ENCODE data around the gene LMNTD2. TPM values are rescaled to one million over a fixed set of nuclear protein-coding genes. Genes with fewer than 3 reads are reported as not detected.

Gene LMNTD2
- total and polyA plus RNA-seq, 2 of the 13 experiments (the other 11 are each of a cell fraction or from before 2014, with no cell fraction given), result 1.1 to 3.1 TPM

DNA sequence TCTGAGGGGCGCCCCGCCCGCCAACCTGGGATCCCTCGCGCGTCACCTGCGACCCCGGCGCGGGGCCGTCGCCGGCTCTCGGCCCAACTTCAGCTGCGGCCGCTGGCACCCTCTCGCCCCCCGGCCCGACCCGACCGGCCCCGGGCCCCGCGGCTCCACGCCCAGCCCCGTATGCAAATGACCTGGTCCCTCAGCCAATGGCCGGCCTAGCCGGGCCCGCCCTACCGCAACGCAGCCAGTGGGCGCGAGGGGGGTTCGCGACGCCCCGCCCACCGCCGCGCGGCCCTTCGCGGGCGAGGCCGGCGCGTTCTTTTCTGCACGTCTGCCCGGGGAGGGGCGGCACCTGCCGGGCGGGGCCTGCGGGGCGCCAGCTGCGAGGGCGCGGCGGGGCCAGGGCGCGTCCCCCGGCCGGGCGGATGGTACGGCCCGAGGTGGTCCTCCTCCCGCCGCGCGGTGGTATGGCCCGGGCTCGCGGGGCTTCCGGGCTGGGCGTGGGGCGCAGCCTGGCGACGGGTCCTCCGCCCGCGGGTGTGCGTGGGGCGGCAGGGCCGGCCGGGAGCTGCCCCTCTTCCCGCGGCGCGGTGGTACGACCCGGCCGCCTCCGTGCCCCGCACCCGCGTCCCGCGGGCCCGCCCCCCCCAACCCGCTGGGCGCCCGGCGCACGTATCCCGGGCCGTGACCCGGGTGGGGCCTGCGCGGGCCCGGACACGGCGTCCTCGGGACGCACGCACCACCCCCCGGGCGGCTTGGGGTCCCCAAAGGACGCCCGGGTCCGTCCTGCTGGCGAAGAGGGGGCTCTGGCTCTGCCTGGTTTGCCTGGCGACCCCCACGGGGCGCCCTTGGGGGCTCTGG, 8.0 kb upstream of the LMNTD2 start (continued):
- no peak for TF ChIP-seq GRHL1 (CRISPR knock-in tag; conservative IDR thresholded peaks at IDR 0.05)
- TF ChIP-seq ZC3H4 (CRISPR knock-in tag; IDR thresholded peaks at IDR 0.05; ENCODE audit: borderline replicate concordance), result no peak
- no peak; the same call in 1 of the 2 replicates for TF ChIP-seq BCL3 (CRISPR knock-in tag; IDR thresholded peaks at IDR 0.05)
- TF ChIP-seq ZNF770 (CRISPR knock-in tag; IDR thresholded peaks at IDR 0.05), result 0 out of 2 replicates have a peak, but pooled peaks have one; percentile 4
- TF ChIP-seq, protein P1, sequence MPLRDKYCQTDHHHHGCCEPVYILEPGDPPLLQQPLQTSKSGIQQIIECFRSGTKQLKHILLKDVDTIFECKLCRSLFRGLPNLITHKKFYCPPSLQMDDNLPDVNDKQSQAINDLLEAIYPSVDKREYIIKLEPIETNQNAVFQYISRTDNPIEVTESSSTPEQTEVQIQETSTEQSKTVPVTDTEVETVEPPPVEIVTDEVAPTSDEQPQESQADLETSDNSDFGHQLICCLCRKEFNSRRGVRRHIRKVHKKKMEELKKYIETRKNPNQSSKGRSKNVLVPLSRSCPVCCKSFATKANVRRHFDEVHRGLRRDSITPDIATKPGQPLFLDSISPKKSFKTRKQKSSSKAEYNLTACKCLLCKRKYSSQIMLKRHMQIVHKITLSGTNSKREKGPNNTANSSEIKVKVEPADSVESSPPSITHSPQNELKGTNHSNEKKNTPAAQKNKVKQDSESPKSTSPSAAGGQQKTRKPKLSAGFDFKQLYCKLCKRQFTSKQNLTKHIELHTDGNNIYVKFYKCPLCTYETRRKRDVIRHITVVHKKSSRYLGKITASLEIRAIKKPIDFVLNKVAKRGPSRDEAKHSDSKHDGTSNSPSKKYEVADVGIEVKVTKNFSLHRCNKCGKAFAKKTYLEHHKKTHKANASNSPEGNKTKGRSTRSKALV (CRISPR knock-in tag; IDR thresholded peaks at IDR 0.05), result no peak
- no peak for TF ChIP-seq ZNF766 (CRISPR knock-in tag; IDR thresholded peaks at IDR 0.05; ENCODE audit: borderline replicate concordance)
- no peak for TF ChIP-seq JARID2 (CRISPR knock-in tag; IDR thresholded peaks at IDR 0.05; ENCODE audit: insufficient replicate concordance)
- no peak for TF ChIP-seq PLSCR1 (CRISPR knock-in tag; IDR thresholded peaks at IDR 0.05; ENCODE audit: borderline replicate concordance)
- TF ChIP-seq, protein P2, sequence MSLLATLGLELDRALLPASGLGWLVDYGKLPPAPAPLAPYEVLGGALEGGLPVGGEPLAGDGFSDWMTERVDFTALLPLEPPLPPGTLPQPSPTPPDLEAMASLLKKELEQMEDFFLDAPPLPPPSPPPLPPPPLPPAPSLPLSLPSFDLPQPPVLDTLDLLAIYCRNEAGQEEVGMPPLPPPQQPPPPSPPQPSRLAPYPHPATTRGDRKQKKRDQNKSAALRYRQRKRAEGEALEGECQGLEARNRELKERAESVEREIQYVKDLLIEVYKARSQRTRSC (CRISPR knock-in tag; IDR thresholded peaks at IDR 0.05; ENCODE audit: low read depth), result no peak
- TF ChIP-seq ZFP62 (CRISPR knock-in tag; IDR thresholded peaks at IDR 0.05), result no peak
- TF ChIP-seq ZNF883 (CRISPR knock-in tag; IDR thresholded peaks at IDR 0.05; ENCODE audit: not compliant biosample characterization), result no peak
- TF ChIP-seq, protein P3, sequence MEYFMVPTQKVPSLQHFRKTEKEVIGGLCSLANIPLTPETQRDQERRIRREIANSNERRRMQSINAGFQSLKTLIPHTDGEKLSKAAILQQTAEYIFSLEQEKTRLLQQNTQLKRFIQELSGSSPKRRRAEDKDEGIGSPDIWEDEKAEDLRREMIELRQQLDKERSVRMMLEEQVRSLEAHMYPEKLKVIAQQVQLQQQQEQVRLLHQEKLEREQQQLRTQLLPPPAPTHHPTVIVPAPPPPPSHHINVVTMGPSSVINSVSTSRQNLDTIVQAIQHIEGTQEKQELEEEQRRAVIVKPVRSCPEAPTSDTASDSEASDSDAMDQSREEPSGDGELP (IDR thresholded peaks at IDR 0.05; ENCODE audit: borderline replicate concordance, low read depth), result peak; percentile 66; the same call in 1 of the 2 replicates

All from HepG2 (cell line).